HEK293T (cell line): ENCODE measurements around the gene BEND4.

Source experiments
- ARNT ChIP-seq: fragments of 450-650 bp; IDR thresholded peaks from 2 replicates; pipeline ENCODE4 v1.6.1; 2017; ENCODE audit warnings: mild to moderate bottlenecking
- BHLHE40 ChIP-seq: fragments of 450-650 bp; IDR thresholded peaks from 2 replicates; pipeline ENCODE4 v1.6.1; 2016; ENCODE audit warnings: mild to moderate bottlenecking, moderate library complexity, borderline replicate concordance
- ELF4 ChIP-seq: fragments of 450-650 bp; IDR thresholded peaks from 2 replicates; pipeline ENCODE4 v1.6.1; 2017; ENCODE audit warnings: antibody characterized with exemption
- FOXA1 ChIP-seq: fragments of 450-650 bp; IDR thresholded peaks from 2 replicates; pipeline ENCODE4 v1.6.1; 2016; ENCODE audit warnings: mild to moderate bottlenecking
- FOXM1 ChIP-seq: fragments of 450-650 bp; IDR thresholded peaks from 2 replicates; pipeline ENCODE4 v1.6.1; 2017; ENCODE audit warnings: mild to moderate bottlenecking, borderline replicate concordance
- L3MBTL2 ChIP-seq: fragments of 450-650 bp; conservative IDR thresholded peaks from 2 replicates; pipeline ENCODE4 v1.6.1; 2016; ENCODE audit warnings: mild to moderate bottlenecking
- PKNOX1 ChIP-seq: fragments of 450-650 bp; IDR thresholded peaks from 2 replicates; pipeline ENCODE4 v1.6.1; 2016
- SP1 ChIP-seq: fragments of 450-650 bp; IDR thresholded peaks from 2 replicates; pipeline ENCODE4 v1.6.1; 2017
- SUZ12 ChIP-seq: fragments of 450-650 bp; IDR thresholded peaks from 2 replicates; pipeline ENCODE4 v1.6.1; 2016; ENCODE audit warnings: mild to moderate bottlenecking

GRCh38 chr4:42067264-42067663, 85.2 kb downstream of the BEND4 start:
- no peak for TF ChIP-seq FOXA1
- TF ChIP-seq ARNT: no peak
- no peak for TF ChIP-seq ELF4
- no peak for TF ChIP-seq SP1
- no peak for TF ChIP-seq FOXM1
- TF ChIP-seq SUZ12: no peak
- no peak for TF ChIP-seq BHLHE40
- TF ChIP-seq L3MBTL2: no peak
- no peak for TF ChIP-seq PKNOX1
